SK-N-SH (cell line): ENCODE results near the gene SEPHS2. TPM values are rescaled to one million over a fixed set of nuclear protein-coding genes. Genes with fewer than 3 reads are reported as not detected.

Experiments
- CTCF ChIA-PET: fragments of 300-600, 350-600 bp; formaldehyde crosslinking; extraction: SDS; loops from one replicate; lab custom pipeline; 2021; lab: Yijun Ruan, JAX
- POLR2A ChIA-PET: fragments of 350-600 bp; sonication (Branson Sonifier 250); formaldehyde crosslinking; extraction: SDS; loops from one replicate; lab custom pipeline; 2020; ENCODE audit warnings: antibody characterized with exemption, inconsistent platforms; lab: Yijun Ruan, JAX
- DNase-seq: peaks from one replicate; pipeline ENCODE4 v3.0.0; 2012
- H2AFZ ChIP-seq: fragments of 200-600 bp; sonication (generic); 2 replicates; pipeline ENCODE4 v1.8.1; 2016; ENCODE audit warnings: antibody characterized with exemption, mild to moderate bottlenecking, low read depth
- H3F3A ChIP-seq: fragments of 200-600 bp; sonication (generic); replicated peaks from 2 replicates; pipeline ENCODE3; 2016; ENCODE audit warnings: antibody characterized with exemption, mild to moderate bottlenecking; ENCODE audit not compliant: insufficient read depth
- H3K27ac ChIP-seq, 2 experiments: fragments of 200-500 bp in 1 of 2; fragments of 200-600 bp in 1 of 2; sonication (Bioruptor generic) in 1 of 2; sonication (generic), shearing (Covaris generic) in 1 of 2; 2 replicates each; pipeline versions ENCODE4 v1.5.1 to v1.6.1; 2014 to 2016; ENCODE audit warnings: low read depth in 2 of 2, inconsistent platforms in 1 of 2, low read length in 1 of 2, mild to moderate bottlenecking in 1 of 2, mixed read lengths in 1 of 2
- H3K27me3 ChIP-seq: fragments of 200-600 bp; sonication (generic), shearing (Covaris generic); 2 replicates; pipeline ENCODE4 v1.6.1; 2016; ENCODE audit warnings: mixed run types; ENCODE audit not compliant: insufficient read depth
- H3K36me3 ChIP-seq, 2 experiments: fragments of 200-500 bp in 1 of 2; fragments of 200-600 bp in 1 of 2; sonication (Bioruptor generic) in 1 of 2; sonication (generic) in 1 of 2; replicated peaks in 1 of 2; 2 replicates each; pipeline versions ENCODE3 to v1.5.1; 2014 to 2016; ENCODE audit warnings: low read length in 1 of 2, mild to moderate bottlenecking in 1 of 2; ENCODE audit not compliant: insufficient read depth in 2 of 2, control insufficient read depth in 1 of 2
- H3K4me1 ChIP-seq, 2 experiments: fragments of 200-500 bp in 1 of 2; fragments of 200-600 bp in 1 of 2; sonication (Bioruptor generic) in 1 of 2; sonication (generic), shearing (Covaris generic) in 1 of 2; 2 replicates each; pipeline versions ENCODE4 v1.5.1 to v1.6.1; 2014 to 2016; ENCODE audit warnings: low read depth in 1 of 2, low read length in 1 of 2, mixed run types in 1 of 2; ENCODE audit not compliant: insufficient read depth in 2 of 2, control insufficient read depth in 1 of 2
- H3K4me2 ChIP-seq: fragments of 200-600 bp; sonication (generic), shearing (Covaris generic); 2 replicates; pipeline ENCODE4 v1.6.1; 2017; ENCODE audit warnings: mixed run types
- H3K4me3 ChIP-seq, 2 experiments: fragments of 200-500 bp in 1 of 2; fragments of 200-600 bp in 1 of 2; sonication (Bioruptor generic) in 1 of 2; sonication (generic), shearing (Covaris generic) in 1 of 2; 2 replicates each; pipeline versions ENCODE4 v1.5.1 to v1.8.1; 2014 to 2016; ENCODE audit warnings: low read depth in 2 of 2, inconsistent platforms in 1 of 2, low read length in 1 of 2, mild to moderate bottlenecking in 1 of 2, mixed read lengths in 1 of 2, moderate library complexity in 1 of 2
- H3K79me2 ChIP-seq: fragments of 200-600 bp; sonication (generic); 2 replicates; pipeline ENCODE4 v1.8.1; 2017; ENCODE audit warnings: mild to moderate bottlenecking; ENCODE audit not compliant: insufficient read depth
- H3K9ac ChIP-seq: fragments of 200-600 bp; sonication (generic); 2 replicates; pipeline ENCODE4 v1.6.1; 2017; ENCODE audit warnings: mixed run types
- H3K9me2 ChIP-seq: fragments of 200-600 bp; sonication (generic); 2 replicates; pipeline ENCODE4 v1.6.1; 2017; ENCODE audit warnings: mixed run types
- H3K9me3 ChIP-seq: fragments of 200-600 bp; sonication (generic); 2 replicates; pipeline ENCODE4 v1.6.1; 2017; ENCODE audit warnings: mixed run types, mild to moderate bottlenecking, moderate library complexity
- H4K20me1 ChIP-seq: fragments of 200-600 bp; sonication (generic); 2 replicates; pipeline ENCODE4 v1.6.1; 2017; ENCODE audit warnings: mild to moderate bottlenecking, mixed run types; ENCODE audit not compliant: insufficient read depth
- CHD2 ChIP-seq: fragments of 150-350 bp; IDR thresholded peaks from 2 replicates; pipeline ENCODE4 v1.6.1; 2018; ENCODE audit warnings: low read length; ENCODE audit not compliant: partially characterized antibody
- EP300 ChIP-seq, 2 experiments: IDR thresholded peaks; 2 replicates each; pipeline versions ENCODE4 v1.4.0 to v1.6.1; 2012; ENCODE audit warnings: borderline replicate concordance in 1 of 2, low read depth in 1 of 2, low read length in 1 of 2
- EZH2phosphoT487 ChIP-seq: fragments of 200-600 bp; sonication (generic); IDR thresholded peaks from 2 replicates; pipeline ENCODE4 v1.6.1; 2017; ENCODE audit warnings: low read depth, mixed run types, mild to moderate bottlenecking, antibody characterized with exemption, moderate library complexity, borderline replicate concordance
- MEF2A ChIP-seq: IDR thresholded peaks from 2 replicates; pipeline ENCODE4 v1.4.0; 2012; ENCODE audit warnings: low read depth, borderline replicate concordance
- NFIC ChIP-seq: IDR thresholded peaks from 2 replicates; pipeline ENCODE4 v1.4.0; 2012; ENCODE audit warnings: borderline replicate concordance
- RAD21 ChIP-seq: IDR thresholded peaks from 2 replicates; pipeline ENCODE4 v1.6.1; 2012; ENCODE audit warnings: mild to moderate bottlenecking, low read length
- RXRA ChIP-seq: IDR thresholded peaks from 2 replicates; pipeline ENCODE4 v1.4.0; 2012; ENCODE audit warnings: low read depth, mild to moderate bottlenecking, borderline replicate concordance
- SIN3A ChIP-seq: IDR thresholded peaks from 2 replicates; pipeline ENCODE4 v1.6.1; 2012; ENCODE audit warnings: low read depth, mild to moderate bottlenecking, low read length, moderate library complexity, borderline replicate concordance
- SMC3 ChIP-seq: IDR thresholded peaks from 2 replicates; pipeline ENCODE4 v1.6.1; 2012; ENCODE audit warnings: low read depth, low read length, improper control_type of control experiment
- TEAD4 ChIP-seq: IDR thresholded peaks from 2 replicates; pipeline ENCODE4 v1.4.0; 2012; ENCODE audit warnings: mild to moderate bottlenecking, borderline replicate concordance; ENCODE audit not compliant: insufficient read depth
- WGBS: methylation state at CpG from one replicate; pipeline ENCODE4 v1.1.6; 2017; ENCODE audit warnings: low lambda C conversion rate; 5-methylcytosine and 5-hydroxymethylcytosine counted together
- polyA plus RNA-seq, 3 experiments: library from polyadenylated mRNA; depleted of rRNA; stranded (reverse); fragments of >200 nt; gene quantifications; 2 replicates each; pipeline ENCODE4 v1.2.3, GENCODE V29; 2012
- TF ChIP-seq, protein P1 (sequence below): IDR thresholded peaks from 2 replicates; pipeline ENCODE4 v1.4.0; 2012; ENCODE audit warnings: low read depth, borderline replicate concordance
- TF ChIP-seq, protein P2 (sequence below): IDR thresholded peaks from 2 replicates; pipeline ENCODE4; 2012
- TF ChIP-seq, protein P3 (sequence below): fragments of 150-350 bp; IDR thresholded peaks from 2 replicates; pipeline ENCODE4 v1.6.1; 2016; ENCODE audit warnings: mild to moderate bottlenecking, low read depth, low read length
- TF ChIP-seq, protein P4 (sequence below): fragments of 200-600 bp; sonication (generic); IDR thresholded peaks from 2 replicates; pipeline ENCODE4 v1.6.1; 2017; ENCODE audit warnings: antibody characterized with exemption, mild to moderate bottlenecking, moderate library complexity

The SEPHS2 gene
- polyA plus RNA-seq, 1 of the 3 experiments (the other 2 are of a cell fraction): 30.8 TPM

DNA sequence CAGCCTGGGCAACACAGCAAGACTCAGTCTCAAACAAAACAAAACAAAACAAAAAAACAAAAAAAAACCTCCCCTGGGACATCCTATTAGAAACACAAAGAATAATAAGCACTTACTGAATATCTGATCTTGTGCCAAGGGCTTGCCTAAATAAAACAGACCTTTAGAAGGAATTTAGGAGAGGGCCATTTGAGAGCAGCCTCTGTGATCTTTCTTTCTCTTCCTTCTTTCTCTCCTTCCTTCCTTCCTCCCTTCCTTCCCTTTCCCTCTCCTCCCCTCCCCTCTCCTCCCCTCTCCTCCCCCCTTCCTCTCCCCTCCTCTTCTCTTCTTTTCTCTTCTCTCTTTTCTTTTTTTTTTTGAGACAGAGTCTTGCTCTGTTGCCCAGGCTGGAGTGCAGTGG lies 39.2 kb upstream of the SEPHS2 start (continued):
- TF ChIP-seq, protein P1, sequence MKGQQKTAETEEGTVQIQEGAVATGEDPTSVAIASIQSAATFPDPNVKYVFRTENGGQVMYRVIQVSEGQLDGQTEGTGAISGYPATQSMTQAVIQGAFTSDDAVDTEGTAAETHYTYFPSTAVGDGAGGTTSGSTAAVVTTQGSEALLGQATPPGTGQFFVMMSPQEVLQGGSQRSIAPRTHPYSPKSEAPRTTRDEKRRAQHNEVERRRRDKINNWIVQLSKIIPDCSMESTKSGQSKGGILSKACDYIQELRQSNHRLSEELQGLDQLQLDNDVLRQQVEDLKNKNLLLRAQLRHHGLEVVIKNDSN: no peak
- TF ChIP-seq EP300 (IDR thresholded peaks at IDR 0.05; ENCODE audit: borderline replicate concordance in 1 of 2, low read depth in 1 of 2, low read length in 1 of 2) (no peak), CHD2 (no peak), SMC3 (no peak), NFIC (no peak), SIN3A (no peak)
- TF ChIP-seq, protein P2, sequence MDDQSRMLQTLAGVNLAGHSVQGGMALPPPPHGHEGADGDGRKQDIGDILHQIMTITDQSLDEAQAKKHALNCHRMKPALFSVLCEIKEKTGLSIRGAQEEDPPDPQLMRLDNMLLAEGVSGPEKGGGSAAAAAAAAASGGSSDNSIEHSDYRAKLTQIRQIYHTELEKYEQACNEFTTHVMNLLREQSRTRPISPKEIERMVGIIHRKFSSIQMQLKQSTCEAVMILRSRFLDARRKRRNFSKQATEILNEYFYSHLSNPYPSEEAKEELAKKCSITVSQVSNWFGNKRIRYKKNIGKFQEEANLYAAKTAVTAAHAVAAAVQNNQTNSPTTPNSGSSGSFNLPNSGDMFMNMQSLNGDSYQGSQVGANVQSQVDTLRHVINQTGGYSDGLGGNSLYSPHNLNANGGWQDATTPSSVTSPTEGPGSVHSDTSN: no peak

DNA sequence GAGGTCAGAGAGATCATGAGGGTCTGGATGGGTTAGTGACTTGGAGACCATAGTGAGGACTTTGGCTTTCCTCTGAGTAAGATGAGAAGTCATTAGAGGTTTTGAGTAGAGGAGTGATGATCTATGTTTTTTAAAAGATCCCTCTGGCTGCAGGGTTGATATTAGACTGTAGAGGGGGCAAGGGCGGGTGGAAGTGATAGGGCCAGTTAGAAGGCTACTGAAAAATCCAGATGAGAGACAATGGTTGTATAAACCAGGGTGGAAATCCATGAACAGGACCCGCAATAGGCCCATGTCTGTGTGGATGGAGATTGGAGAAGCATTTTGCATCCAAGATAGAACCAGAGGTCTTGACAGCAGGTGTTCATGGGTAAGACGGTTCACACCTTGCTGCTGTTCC lies 36.7 kb upstream of the SEPHS2 start:
- Histone ChIP-seq H3F3A (no peaks in the 10 kb centered on the region), H4K20me1 (no peaks in the 10 kb centered on the region), H3K9me3 (no peaks in the 10 kb centered on the region), H3K4me3 (no peak overlapping the region), H3K4me1 (no peaks in the 10 kb centered on the region), H3K36me3 (no peaks in the 10 kb centered on the region), H3K9ac (no peak overlapping the region), H3K9me2 (no peaks in the 10 kb centered on the region), H3K4me2 (no peak overlapping the region), H2AFZ (no peak overlapping the region), H3K27me3 (peaks cover 10% of the 10 kb centered on the region), H3K79me2 (no peaks in the 10 kb centered on the region), H3K27ac (no peak overlapping the region)
- ChIA-PET CTCF (interaction anchor here (1.0 to 1.8 kb wide), 2 partner anchors 13 to 38 kb away, joined by 3 to 4 read pairs; no protein-coding TSS in a partner anchor), POLR2A (no interaction called here)
- WGBS: 65% methylated on average over 3 of the region's 3 CpGs
- TF ChIP-seq, protein P3, sequence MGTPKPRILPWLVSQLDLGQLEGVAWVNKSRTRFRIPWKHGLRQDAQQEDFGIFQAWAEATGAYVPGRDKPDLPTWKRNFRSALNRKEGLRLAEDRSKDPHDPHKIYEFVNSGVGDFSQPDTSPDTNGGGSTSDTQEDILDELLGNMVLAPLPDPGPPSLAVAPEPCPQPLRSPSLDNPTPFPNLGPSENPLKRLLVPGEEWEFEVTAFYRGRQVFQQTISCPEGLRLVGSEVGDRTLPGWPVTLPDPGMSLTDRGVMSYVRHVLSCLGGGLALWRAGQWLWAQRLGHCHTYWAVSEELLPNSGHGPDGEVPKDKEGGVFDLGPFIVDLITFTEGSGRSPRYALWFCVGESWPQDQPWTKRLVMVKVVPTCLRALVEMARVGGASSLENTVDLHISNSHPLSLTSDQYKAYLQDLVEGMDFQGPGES: no peak
- TF ChIP-seq EZH2phosphoT487 (no peak), EP300 (IDR thresholded peaks at IDR 0.05; ENCODE audit: borderline replicate concordance in 1 of 2, low read depth in 1 of 2, low read length in 1 of 2) (no peak), RAD21 (no peak), MEF2A (no peak), RXRA (no peak), TEAD4 (no peak)
- TF ChIP-seq, protein P4, sequence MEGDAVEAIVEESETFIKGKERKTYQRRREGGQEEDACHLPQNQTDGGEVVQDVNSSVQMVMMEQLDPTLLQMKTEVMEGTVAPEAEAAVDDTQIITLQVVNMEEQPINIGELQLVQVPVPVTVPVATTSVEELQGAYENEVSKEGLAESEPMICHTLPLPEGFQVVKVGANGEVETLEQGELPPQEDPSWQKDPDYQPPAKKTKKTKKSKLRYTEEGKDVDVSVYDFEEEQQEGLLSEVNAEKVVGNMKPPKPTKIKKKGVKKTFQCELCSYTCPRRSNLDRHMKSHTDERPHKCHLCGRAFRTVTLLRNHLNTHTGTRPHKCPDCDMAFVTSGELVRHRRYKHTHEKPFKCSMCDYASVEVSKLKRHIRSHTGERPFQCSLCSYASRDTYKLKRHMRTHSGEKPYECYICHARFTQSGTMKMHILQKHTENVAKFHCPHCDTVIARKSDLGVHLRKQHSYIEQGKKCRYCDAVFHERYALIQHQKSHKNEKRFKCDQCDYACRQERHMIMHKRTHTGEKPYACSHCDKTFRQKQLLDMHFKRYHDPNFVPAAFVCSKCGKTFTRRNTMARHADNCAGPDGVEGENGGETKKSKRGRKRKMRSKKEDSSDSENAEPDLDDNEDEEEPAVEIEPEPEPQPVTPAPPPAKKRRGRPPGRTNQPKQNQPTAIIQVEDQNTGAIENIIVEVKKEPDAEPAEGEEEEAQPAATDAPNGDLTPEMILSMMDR: peak; percentile 37
- TF ChIP-seq, protein P2: no peak
- no peak for DNase-seq
